ENCODE data around the gene DNAJB12. TPM values are rescaled to one million over a fixed set of nuclear protein-coding genes. Genes with fewer than 3 reads are reported as not detected.
A peak's percentile ranks its signal among the peaks of the same experiment; 100 is the strongest.

Gene DNAJB12
- total RNA-seq, 3 donors from 2014 or later (not counting 1 experiment from before 2014, with no cell fraction given) = 47.3 to 54.2 (median 48.7) TPM

DNA sequence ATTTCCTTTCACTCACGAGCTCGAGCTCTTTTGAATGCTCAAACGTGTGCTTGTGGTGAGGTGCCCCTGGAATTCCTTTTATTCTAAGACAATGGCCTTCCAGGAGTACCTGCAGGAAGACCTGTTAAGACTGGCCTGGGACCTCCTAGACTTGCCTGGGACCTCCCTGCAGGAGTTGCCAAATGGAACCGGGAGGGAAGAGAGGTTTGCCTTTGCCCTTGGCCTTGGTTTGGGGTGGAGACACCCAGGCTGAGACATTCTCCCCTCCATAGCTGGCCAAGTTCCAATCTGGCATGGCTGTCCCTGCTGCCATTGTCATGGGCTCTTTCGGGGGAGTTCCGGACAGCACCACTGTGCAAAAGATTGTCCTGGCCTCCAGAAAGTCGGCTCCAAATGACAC lies 39.7 kb downstream of the DNAJB12 start:
- no peaks in the 10 kb centered on the region for H3K27me3 ChIP-seq (ENCODE audit: control insufficient read depth, insufficient read depth, low read length)
- no peaks in the 10 kb centered on the region for H3K9me3 Mint-ChIP-seq
- H3K4me3 Mint-ChIP-seq = no peak overlapping the region
- no peaks in the 10 kb centered on the region for H3K36me3 Mint-ChIP-seq
- H3K27ac Mint-ChIP-seq = no peak overlapping the region
- H3K27ac ChIP-seq (ENCODE audit: low read length) = no peak overlapping the region
- intact Hi-C loops (cut with micrococcal nuclease) = no loop called here
- no peaks in the 10 kb centered on the region for H3K27me3 Mint-ChIP-seq (ENCODE audit: low read depth in 2 of 2)
- H3K36me3 ChIP-seq (ENCODE audit: control insufficient read depth, insufficient read depth, low read length) = no peaks in the 10 kb centered on the region
- H3K4me1 Mint-ChIP-seq = peaks cover 46 to 53% of the 10 kb centered on the region in 2 donors
- WGBS (ENCODE audit: insufficient coverage) = 91% methylated on average over 7 of the region's 7 CpGs
- peaks cover 54% of the 10 kb centered on the region for H3K4me1 ChIP-seq (ENCODE audit: control insufficient read depth, insufficient read depth, low read length)
- no peak for ATAC-seq
- H3K9me3 ChIP-seq (ENCODE audit: control insufficient read depth, insufficient read depth, low read length) = no peaks in the 10 kb centered on the region
- TF ChIP-seq, protein P1, sequence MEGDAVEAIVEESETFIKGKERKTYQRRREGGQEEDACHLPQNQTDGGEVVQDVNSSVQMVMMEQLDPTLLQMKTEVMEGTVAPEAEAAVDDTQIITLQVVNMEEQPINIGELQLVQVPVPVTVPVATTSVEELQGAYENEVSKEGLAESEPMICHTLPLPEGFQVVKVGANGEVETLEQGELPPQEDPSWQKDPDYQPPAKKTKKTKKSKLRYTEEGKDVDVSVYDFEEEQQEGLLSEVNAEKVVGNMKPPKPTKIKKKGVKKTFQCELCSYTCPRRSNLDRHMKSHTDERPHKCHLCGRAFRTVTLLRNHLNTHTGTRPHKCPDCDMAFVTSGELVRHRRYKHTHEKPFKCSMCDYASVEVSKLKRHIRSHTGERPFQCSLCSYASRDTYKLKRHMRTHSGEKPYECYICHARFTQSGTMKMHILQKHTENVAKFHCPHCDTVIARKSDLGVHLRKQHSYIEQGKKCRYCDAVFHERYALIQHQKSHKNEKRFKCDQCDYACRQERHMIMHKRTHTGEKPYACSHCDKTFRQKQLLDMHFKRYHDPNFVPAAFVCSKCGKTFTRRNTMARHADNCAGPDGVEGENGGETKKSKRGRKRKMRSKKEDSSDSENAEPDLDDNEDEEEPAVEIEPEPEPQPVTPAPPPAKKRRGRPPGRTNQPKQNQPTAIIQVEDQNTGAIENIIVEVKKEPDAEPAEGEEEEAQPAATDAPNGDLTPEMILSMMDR (IDR thresholded peaks at IDR 0.05) = no peak
- no peak overlapping the region for H3K4me3 ChIP-seq (ENCODE audit: low read length)
- no peak for DNase-seq

DNA sequence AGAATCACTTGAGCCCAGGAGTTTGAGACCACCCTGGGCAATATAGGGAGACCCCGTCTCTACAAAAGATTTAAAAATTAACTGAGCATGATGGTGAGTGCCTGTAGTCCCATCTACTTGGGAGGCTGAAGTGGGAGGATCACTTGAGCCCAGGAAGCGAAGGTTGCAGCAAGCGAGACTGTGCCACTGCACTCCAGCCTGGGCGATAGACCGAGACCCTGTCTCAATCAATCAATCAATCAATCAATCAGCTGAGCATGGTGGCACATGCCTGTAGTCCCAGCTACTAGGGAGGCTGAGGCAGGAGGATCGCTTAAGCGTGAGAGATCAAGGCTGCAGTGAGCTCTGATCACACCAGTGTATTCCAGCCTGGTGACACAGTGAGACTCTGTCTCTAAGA lies 40.5 kb downstream of the DNAJB12 start:
- DNase-seq (no peak), ATAC-seq (no peak)
- no peaks in the 10 kb centered on the region for H3K9me3 ChIP-seq (ENCODE audit: control insufficient read depth, insufficient read depth, low read length)
- H3K27ac ChIP-seq (ENCODE audit: low read length) = no peak overlapping the region
- H3K36me3 ChIP-seq (ENCODE audit: control insufficient read depth, insufficient read depth, low read length) = no peaks in the 10 kb centered on the region
- H3K4me1 ChIP-seq (ENCODE audit: control insufficient read depth, insufficient read depth, low read length) = peaks cover 57% of the 10 kb centered on the region
- 92% methylated on average over 7 of the region's 7 CpGs for WGBS (ENCODE audit: insufficient coverage)
- Mint-ChIP-seq H3K27me3 (ENCODE audit: low read depth in 2 of 2) (no peaks in the 10 kb centered on the region), H3K9me3 (no peaks in the 10 kb centered on the region), H3K27ac (no peak overlapping the region), H3K4me3 (no peak overlapping the region), H3K36me3 (no peaks in the 10 kb centered on the region), H3K4me1 (peaks cover 51 to 59% of the 10 kb centered on the region in 2 donors)
- no peaks in the 10 kb centered on the region for H3K27me3 ChIP-seq (ENCODE audit: control insufficient read depth, insufficient read depth, low read length)
- H3K4me3 ChIP-seq (ENCODE audit: low read length) = no peak overlapping the region
- TF ChIP-seq, protein P1 (IDR thresholded peaks at IDR 0.05) = no peak
- intact Hi-C loops (cut with micrococcal nuclease) = no loop called here

DNA sequence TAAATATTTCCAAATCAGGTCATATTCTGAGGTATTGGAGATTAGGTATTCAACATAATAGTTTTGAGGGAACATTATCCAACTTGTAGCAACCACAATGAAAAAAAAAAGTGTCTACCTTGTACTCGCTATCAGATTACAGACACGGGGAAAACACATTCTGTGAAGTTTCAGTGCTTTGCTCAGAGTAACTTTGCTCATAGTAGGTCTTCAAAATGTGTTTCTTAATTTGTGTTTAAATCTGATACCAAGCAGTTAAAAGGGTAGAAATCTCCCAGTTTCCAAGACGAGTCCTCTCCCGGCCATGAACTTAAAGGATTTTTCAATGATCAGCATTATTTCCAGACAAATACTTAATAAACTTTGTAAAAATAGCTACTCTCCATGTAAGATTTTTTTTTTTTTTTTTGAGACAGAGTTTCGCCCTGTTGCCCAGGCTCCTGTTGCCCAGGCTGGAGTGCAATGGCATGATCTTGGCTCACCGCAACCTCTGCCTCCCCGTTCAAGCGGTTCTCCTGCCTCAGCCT lies 41.8 kb downstream of the DNAJB12 start:
- H3K4me1 ChIP-seq (ENCODE audit: control insufficient read depth, insufficient read depth, low read length) = peaks cover 55% of the 10 kb centered on the region
- no peaks in the 10 kb centered on the region for H3K36me3 Mint-ChIP-seq
- H3K36me3 ChIP-seq (ENCODE audit: control insufficient read depth, insufficient read depth, low read length) = no peaks in the 10 kb centered on the region
- intact Hi-C loops (cut with micrococcal nuclease) = no loop called here
- H3K27ac Mint-ChIP-seq = no peak overlapping the region
- no peak overlapping the region for H3K4me3 Mint-ChIP-seq
- ATAC-seq (no peak), DNase-seq (no peak)
- no peaks in the 10 kb centered on the region for H3K9me3 Mint-ChIP-seq
- TF ChIP-seq, protein P1 (IDR thresholded peaks at IDR 0.05) = no peak
- 94% methylated on average over 6 of the region's 8 CpGs for WGBS (ENCODE audit: insufficient coverage)
- H3K4me3 ChIP-seq (ENCODE audit: low read length) = no peak overlapping the region
- H3K27me3 Mint-ChIP-seq (ENCODE audit: low read depth in 2 of 2) = no peaks in the 10 kb centered on the region
- no peaks in the 10 kb centered on the region for H3K9me3 ChIP-seq (ENCODE audit: control insufficient read depth, insufficient read depth, low read length)
- peaks cover 50 to 58% of the 10 kb centered on the region in 2 donors for H3K4me1 Mint-ChIP-seq
- H3K27ac ChIP-seq (ENCODE audit: low read length) = no peak overlapping the region
- H3K27me3 ChIP-seq (ENCODE audit: control insufficient read depth, insufficient read depth, low read length) = no peaks in the 10 kb centered on the region

DNA sequence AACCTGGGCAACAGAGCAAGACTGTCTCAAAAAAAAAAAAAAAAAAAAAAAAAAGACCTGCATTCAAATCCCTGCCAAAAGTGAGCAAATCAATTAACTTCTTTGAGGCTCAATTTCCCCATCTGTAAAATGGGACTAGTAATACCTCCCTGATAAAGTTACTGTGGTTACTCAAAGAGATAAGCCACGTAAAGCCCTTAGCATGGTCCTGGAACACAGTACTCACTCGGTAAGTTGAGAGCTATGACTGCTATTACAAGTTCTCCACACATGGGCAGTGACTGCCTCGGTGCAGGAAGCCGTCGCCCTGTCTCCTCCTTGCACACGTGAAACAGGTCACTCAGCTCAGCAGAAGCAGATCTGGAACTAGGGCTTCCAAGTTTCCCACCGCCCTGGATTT lies 43.1 kb downstream of the DNAJB12 start:
- intact Hi-C loops (cut with micrococcal nuclease) = no loop called here

More for the DNA sequence above, 43.1 kb downstream of the DNAJB12 start:
- Histone ChIP-seq H3K36me3 (ENCODE audit: control insufficient read depth, insufficient read depth, low read length) (no peaks in the 10 kb centered on the region), H3K27ac (ENCODE audit: low read length) (no peak overlapping the region), H3K4me1 (ENCODE audit: control insufficient read depth, insufficient read depth, low read length) (peaks cover 44% of the 10 kb centered on the region), H3K9me3 (ENCODE audit: control insufficient read depth, insufficient read depth, low read length) (no peaks in the 10 kb centered on the region), H3K27me3 (ENCODE audit: control insufficient read depth, insufficient read depth, low read length) (no peaks in the 10 kb centered on the region), H3K4me3 (ENCODE audit: low read length) (no peak overlapping the region)
- 59% methylated on average over 7 of the region's 7 CpGs for WGBS (ENCODE audit: insufficient coverage)
- peak in 2 of 3 donors; percentile 39 to 44 for ATAC-seq
- H3K9me3 Mint-ChIP-seq = no peaks in the 10 kb centered on the region
- H3K4me1 Mint-ChIP-seq = peaks cover 43 to 51% of the 10 kb centered on the region in 2 donors
- no peaks in the 10 kb centered on the region for H3K36me3 Mint-ChIP-seq
- TF ChIP-seq, protein P1 (IDR thresholded peaks at IDR 0.05) = no peak
- H3K27ac Mint-ChIP-seq = peak overlapping the region; percentile 51 to 77
- H3K4me3 Mint-ChIP-seq = peak overlapping the region; percentile 47
- no peaks in the 10 kb centered on the region for H3K27me3 Mint-ChIP-seq (ENCODE audit: low read depth in 2 of 2)
- peak in 1 of 2 donors; percentile 45 for DNase-seq
